GM12874 (cell line): ENCODE data around the gene LTBP2.

ENCODE experiments used
- TF ChIP-seq, protein P1 (sequence below): IDR thresholded peaks from 2 replicates; pipeline ENCODE4 v1.5.1; 2011; ENCODE audit warnings: low read depth, mild to moderate bottlenecking, control low read depth, low read length, moderate library complexity; ENCODE audit not compliant: insufficient read depth

The LTBP2 gene

DNA sequence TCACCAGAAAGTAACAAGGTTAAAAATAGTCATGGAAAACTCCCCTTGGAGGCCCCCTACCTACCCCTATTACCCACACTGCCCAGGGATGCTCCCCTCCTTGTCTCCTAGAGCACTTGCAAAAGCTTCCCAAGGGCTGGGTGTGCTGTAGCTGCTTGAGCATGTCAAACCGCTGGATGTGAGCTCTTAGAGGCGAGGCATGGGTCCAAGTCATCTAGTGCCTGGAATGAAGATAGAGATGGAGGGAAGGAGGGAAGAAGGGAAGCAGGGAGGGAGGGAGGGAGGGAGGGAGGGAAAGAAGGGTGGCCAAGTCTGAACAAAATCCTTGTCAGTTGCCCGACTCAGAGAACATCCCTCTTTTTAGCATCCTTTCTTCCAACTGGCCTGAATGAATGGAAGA lies 43.1 kb downstream of the LTBP2 start:
- TF ChIP-seq, protein P1, sequence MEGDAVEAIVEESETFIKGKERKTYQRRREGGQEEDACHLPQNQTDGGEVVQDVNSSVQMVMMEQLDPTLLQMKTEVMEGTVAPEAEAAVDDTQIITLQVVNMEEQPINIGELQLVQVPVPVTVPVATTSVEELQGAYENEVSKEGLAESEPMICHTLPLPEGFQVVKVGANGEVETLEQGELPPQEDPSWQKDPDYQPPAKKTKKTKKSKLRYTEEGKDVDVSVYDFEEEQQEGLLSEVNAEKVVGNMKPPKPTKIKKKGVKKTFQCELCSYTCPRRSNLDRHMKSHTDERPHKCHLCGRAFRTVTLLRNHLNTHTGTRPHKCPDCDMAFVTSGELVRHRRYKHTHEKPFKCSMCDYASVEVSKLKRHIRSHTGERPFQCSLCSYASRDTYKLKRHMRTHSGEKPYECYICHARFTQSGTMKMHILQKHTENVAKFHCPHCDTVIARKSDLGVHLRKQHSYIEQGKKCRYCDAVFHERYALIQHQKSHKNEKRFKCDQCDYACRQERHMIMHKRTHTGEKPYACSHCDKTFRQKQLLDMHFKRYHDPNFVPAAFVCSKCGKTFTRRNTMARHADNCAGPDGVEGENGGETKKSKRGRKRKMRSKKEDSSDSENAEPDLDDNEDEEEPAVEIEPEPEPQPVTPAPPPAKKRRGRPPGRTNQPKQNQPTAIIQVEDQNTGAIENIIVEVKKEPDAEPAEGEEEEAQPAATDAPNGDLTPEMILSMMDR, result no peak

DNA sequence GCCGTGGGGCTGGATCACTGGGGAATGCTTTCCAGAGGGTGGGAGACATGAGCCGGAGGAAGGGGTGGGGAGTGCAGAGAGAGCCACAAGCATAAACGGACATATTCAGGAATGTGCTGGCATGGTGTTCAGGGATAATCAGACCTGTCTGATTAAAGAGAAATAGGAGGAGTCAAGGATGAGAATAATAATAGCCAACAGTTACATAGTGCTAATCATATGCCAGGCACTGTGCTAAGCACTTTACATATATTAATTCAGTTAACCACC lies 43.7 kb downstream of the LTBP2 start:
- TF ChIP-seq, protein P1, result no peak

DNA sequence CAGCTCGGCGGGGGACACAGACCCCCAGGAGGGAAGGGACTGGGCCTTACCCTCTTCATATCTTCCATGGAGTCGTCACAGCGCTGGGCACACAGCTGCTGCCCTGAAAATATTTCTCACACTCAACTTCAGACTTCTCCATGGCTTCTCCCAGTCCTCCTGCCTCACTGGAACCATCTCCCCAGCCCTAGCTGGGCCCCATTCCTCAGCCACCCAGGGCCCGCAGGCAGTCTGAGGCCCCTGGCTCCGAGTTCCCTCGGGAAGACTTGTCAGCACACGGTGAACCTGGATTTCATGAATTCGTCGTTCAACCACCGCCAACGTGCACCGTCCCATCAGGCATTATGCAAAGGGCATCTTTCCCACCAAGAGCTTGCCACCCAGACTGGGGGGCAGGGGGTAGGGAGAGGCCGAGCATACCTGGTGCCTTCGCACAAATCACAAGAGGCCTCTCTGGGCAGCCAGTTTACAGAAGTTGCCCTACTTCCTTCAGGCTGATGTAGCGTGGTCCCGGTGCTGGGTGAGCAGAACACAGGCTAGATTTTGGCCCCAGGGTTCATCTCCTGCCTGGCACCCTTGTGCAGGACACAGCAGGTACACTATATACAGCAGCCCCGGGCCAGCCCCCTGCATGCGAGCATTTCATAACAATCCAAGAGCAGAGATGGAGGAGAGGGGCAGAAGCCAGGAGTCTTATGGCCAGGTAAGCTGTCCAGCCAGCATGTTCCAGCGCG lies 44.2 kb downstream of the LTBP2 start:
- TF ChIP-seq, protein P1, result no peak

DNA sequence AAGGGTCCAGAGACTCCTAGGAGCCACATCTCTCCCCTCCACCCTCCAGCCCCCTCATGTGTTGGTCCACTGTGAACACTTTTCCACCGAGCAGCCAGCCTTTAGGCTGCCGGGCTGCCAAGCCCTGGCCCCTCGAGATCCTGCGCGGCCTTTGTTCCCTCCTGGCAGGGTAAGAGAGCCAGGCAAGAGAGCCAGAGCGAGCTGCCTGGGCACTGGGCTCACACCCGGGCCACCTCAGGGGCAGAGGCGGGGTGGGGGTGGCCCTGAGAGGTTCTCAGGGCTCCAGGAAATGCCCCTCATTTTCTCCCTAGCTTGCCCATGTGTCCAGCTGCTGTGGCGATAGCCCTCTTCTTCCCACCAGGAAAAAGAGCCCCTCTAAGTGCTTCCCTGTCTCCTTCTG lies 44.8 kb downstream of the LTBP2 start:
- TF ChIP-seq, protein P1, result no peak

DNA sequence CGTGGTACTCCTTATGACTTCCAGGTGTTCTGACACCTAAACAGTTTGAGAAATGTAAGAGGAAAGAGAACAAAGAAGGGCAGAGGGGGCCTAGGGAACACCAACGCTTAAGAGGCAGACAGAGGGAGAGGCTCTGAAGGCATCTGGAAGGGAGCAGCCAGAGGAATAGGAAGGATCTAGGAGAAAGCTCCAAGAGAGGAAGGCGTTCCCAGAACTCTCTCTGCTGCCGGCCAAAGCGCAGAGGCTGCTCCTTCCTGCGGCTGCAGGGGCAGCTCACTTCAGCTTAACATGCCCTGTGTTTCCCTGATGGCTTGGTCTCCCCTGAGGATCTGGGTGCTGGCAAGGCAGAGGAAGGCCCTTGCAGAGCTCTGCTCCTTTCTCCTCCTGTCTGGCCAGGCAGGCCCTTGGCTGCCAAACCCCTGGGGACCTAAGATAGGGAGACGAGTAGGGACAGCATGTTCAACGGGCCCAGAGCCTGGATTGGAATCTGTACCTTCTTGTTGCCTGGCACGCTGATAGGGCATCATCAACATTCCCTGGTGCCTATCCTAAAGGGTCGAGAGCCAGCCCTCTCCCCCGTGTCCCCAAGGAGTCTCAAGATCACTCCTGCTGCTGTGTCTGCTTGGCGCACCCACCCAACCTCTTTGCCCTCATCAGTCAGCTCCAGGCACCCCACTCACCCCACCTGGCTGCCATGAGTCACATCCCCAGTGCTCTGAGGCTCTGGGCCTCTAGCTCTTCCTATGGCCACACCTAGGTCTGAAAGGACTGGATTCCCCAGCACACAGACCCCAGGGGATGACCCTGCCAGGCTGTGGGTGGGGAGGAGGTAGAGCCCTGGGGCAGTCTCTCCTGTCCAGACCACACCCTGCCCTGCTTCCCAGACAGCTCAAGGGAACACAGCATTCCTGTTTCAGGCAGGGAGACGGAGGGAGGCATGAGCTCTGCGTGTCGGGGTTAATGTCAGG lies 45.6 kb downstream of the LTBP2 start:
- TF ChIP-seq, protein P1, result no peak

DNA sequence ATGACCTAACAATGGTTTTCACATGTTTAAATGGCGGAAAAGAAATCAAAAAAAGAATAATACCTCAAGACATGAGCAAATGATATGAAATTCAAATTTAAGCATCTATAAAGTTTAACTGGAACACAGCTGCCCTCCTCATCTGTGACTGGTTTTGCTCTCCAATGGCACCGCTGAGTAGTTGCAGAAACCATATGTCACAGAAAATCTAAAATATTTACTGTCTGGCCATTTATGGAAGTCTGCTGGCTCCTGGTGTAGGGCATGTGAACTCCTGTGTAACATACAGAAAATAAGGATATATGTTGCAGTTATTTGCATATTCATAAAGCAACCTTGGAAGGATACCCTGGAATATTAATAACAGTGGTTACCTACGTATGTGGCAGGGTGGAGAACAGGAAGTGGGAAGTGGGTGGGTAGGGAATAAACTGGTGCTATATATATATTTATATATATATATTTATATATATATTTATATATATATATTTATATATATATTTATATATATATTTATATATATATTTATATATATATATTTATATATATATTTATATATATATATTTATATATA lies 48.4 kb downstream of the LTBP2 start:
- TF ChIP-seq, protein P1, result no peak

DNA sequence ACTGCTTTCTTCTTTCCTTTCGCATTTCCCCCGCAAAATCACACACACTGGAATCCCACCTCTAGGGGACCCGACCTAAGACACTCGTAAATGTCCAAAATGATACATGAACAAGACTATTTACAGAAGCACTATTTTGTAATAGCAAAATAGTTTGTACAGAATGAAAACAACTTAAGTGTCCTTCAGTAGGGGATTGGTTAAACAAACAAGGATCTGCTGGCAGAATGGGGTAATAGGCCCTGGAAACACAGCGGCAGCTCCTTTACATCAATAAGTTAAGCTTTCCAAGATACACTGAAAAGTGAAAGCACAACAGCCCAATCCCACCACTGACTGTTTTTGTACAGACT lies 48.8 kb downstream of the LTBP2 start:
- TF ChIP-seq, protein P1, result no peak
